SK-N-SH treated with all-trans-retinoic acid at 6 μM for 48 hours (cell line): ENCODE measurements around the gene NAALADL2.

Experiments
- ATAC-seq: fragments of 200-7000 bp; cut with Tn5 transposase; 3 replicates; pipeline ENCODE4 v1.9.1; 2020; ENCODE audit warnings: mild to moderate bottlenecking, moderate library complexity
- ARNTL ChIP-seq: fragments of 450-650 bp; formaldehyde crosslinking; IDR thresholded peaks from 2 replicates; pipeline ENCODE4 v1.5.0; 2020; ENCODE audit warnings: low read depth, mild to moderate bottlenecking, moderate library complexity, borderline replicate concordance
- BACH2 ChIP-seq: fragments of 250-450 bp; sonication (Bioruptor Pico); IDR thresholded peaks from 2 replicates; pipeline ENCODE4 v1.9.0; 2021; ENCODE audit warnings: mild to moderate bottlenecking, borderline replicate concordance
- CREB5 ChIP-seq: fragments of 250-450 bp; sonication (Bioruptor Pico); IDR thresholded peaks from 2 replicates; pipeline ENCODE4 v1.5.1; 2020; ENCODE audit warnings: low read depth, mild to moderate bottlenecking, moderate library complexity
- CSDC2 ChIP-seq: fragments of 250-450 bp; sonication (Bioruptor Pico); IDR thresholded peaks from 2 replicates; pipeline ENCODE4 v1.5.0; 2020; ENCODE audit warnings: mild to moderate bottlenecking, moderate library complexity
- CSRNP3 ChIP-seq: fragments of 250-450 bp; sonication (Bioruptor Pico); IDR thresholded peaks from 2 replicates; pipeline ENCODE4 v1.5.1; 2021; ENCODE audit warnings: mild to moderate bottlenecking, moderate library complexity
- ESRRG ChIP-seq: fragments of 250-450 bp; sonication (Bioruptor Pico); IDR thresholded peaks from 2 replicates; pipeline ENCODE4 v1.6.1; 2021; ENCODE audit warnings: mild to moderate bottlenecking
- GLIS3 ChIP-seq: fragments of 250-450 bp; sonication (Bioruptor Pico); IDR thresholded peaks from 2 replicates; pipeline ENCODE4 v1.5.0; 2020; ENCODE audit warnings: mild to moderate bottlenecking, moderate library complexity
- ISL1 ChIP-seq: fragments of 250-450 bp; sonication (Bioruptor Pico); IDR thresholded peaks from 2 replicates; pipeline ENCODE4 v2.1.2; 2022; ENCODE audit warnings: mild to moderate bottlenecking, moderate library complexity
- OSR1 ChIP-seq: fragments of 250-450 bp; sonication (Bioruptor Pico); IDR thresholded peaks from 2 replicates; pipeline ENCODE4 v1.8.0; 2022; ENCODE audit warnings: moderate library complexity, mild to moderate bottlenecking, inconsistent platforms
- PATZ1 ChIP-seq: fragments of 250-450 bp; sonication (Bioruptor Pico); IDR thresholded peaks from 2 replicates; pipeline ENCODE4 v1.8.0; 2020; ENCODE audit warnings: mild to moderate bottlenecking, moderate library complexity, borderline replicate concordance
- POU6F1 ChIP-seq: fragments of 250-450 bp; sonication (Bioruptor Pico); IDR thresholded peaks from 2 replicates; pipeline ENCODE4 v1.8.0; 2021; ENCODE audit warnings: low read depth, mild to moderate bottlenecking, moderate library complexity, borderline replicate concordance
- SNAI2 ChIP-seq: fragments of 250-450 bp; sonication (Bioruptor Pico); IDR thresholded peaks from 2 replicates; pipeline ENCODE4 v1.5.0; 2020; ENCODE audit warnings: mild to moderate bottlenecking, moderate library complexity
- TCF4 ChIP-seq: fragments of 250-450 bp; sonication (Bioruptor Pico); IDR thresholded peaks from 2 replicates; pipeline ENCODE4 v1.8.0; 2021; ENCODE audit warnings: mild to moderate bottlenecking, moderate library complexity, borderline replicate concordance
- TOX ChIP-seq: fragments of 250-450 bp; sonication (Bioruptor Pico); IDR thresholded peaks from 2 replicates; pipeline ENCODE4 v1.8.0; 2021; ENCODE audit warnings: mild to moderate bottlenecking, moderate library complexity, borderline replicate concordance
- TSHZ2 ChIP-seq: fragments of 250-450 bp; sonication (Bioruptor Pico); IDR thresholded peaks from 2 replicates; pipeline ENCODE4 v1.5.0; 2020; ENCODE audit warnings: mild to moderate bottlenecking, moderate library complexity
- ZC3H10 ChIP-seq: fragments of 250-450 bp; sonication (Bioruptor Pico); IDR thresholded peaks from 2 replicates; pipeline ENCODE4 v1.5.1; 2021; ENCODE audit warnings: mild to moderate bottlenecking, moderate library complexity
- ZFP3 ChIP-seq: fragments of 250-450 bp; sonication (Bioruptor Pico); IDR thresholded peaks from 2 replicates; pipeline ENCODE4 v1.5.0; 2020; ENCODE audit warnings: mild to moderate bottlenecking, moderate library complexity
- ZFP30 ChIP-seq: fragments of 450-650 bp; formaldehyde crosslinking; IDR thresholded peaks from 2 replicates; pipeline ENCODE4 v1.5.0; 2022; ENCODE audit warnings: mild to moderate bottlenecking, moderate library complexity
- ZNF70 ChIP-seq: fragments of 450-650 bp; formaldehyde crosslinking; IDR thresholded peaks from 2 replicates; pipeline ENCODE4 v1.5.0; 2020; ENCODE audit warnings: mild to moderate bottlenecking, moderate library complexity

NAALADL2 gene

GRCh38 chr3:175310046-175310445 lies 450.9 kb downstream of the NAALADL2 start:
- TF ChIP-seq ZC3H10 (CRISPR knock-in tag) (no peak), ISL1 (CRISPR knock-in tag) (no peak), OSR1 (CRISPR knock-in tag) (no peak), BACH2 (CRISPR knock-in tag) (no peak), SNAI2 (no peak), CSDC2 (CRISPR knock-in tag) (no peak), ZFP30 (CRISPR knock-in tag) (no peak), TSHZ2 (CRISPR knock-in tag) (no peak), ZFP3 (CRISPR knock-in tag) (no peak), ZNF70 (CRISPR knock-in tag) (no peak), GLIS3 (no peak), POU6F1 (CRISPR knock-in tag) (no peak)
- TF ChIP-seq, all 23 proteins: peak for 0
- ATAC-seq: no peak

- TF ChIP-seq CREB5 (CRISPR knock-in tag): no peak
- TF ChIP-seq ZC3H10 (CRISPR knock-in tag): no peak
- no peak for TF ChIP-seq ESRRG (CRISPR knock-in tag)
- TF ChIP-seq ZFP30 (CRISPR knock-in tag): no peak
- no peak for TF ChIP-seq BACH2 (CRISPR knock-in tag)
- no peak for TF ChIP-seq ZFP3 (CRISPR knock-in tag)
- TF ChIP-seq ZNF70 (CRISPR knock-in tag): no peak
- TF ChIP-seq OSR1 (CRISPR knock-in tag): no peak
- no peak for TF ChIP-seq PATZ1 (CRISPR knock-in tag)
- no peak for TF ChIP-seq ARNTL (CRISPR knock-in tag)
- no peak for TF ChIP-seq SNAI2
- no peak for TF ChIP-seq TCF4 (CRISPR knock-in tag)
- ATAC-seq: no peak
Observed at GRCh38 chr3:175311404-175311803, 452.3 kb downstream of the NAALADL2 start.

DNA sequence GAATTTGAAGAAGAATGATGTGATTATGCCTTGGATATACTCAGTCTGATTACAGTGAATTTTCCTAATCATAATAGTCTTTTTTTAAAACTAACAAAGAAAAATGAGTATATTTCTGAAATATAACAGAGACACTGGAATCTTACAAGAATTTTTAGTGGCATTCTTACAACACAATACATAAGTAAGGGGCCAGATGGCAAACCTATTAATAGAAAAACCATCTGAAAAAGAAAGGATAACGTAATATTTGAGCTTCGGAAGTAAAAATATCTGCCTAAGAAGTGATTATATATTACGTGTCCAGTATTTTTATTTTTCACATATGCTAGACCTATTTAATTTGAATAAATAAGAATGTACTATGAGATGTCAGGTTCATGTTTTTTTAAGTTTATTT lies 452.8 kb downstream of the NAALADL2 start:
- TF ChIP-seq CSDC2 (CRISPR knock-in tag) (no peak), ARNTL (CRISPR knock-in tag) (no peak), TCF4 (CRISPR knock-in tag) (no peak), ISL1 (CRISPR knock-in tag) (no peak), ESRRG (CRISPR knock-in tag) (no peak), SNAI2 (no peak), TOX (CRISPR knock-in tag) (no peak), POU6F1 (CRISPR knock-in tag) (no peak), CSRNP3 (no peak), ZNF70 (CRISPR knock-in tag) (no peak)
- no peak for ATAC-seq
